NCI-H2107 (cell line): ENCODE results near the gene RPS6KA5.
A peak's percentile ranks its signal among the peaks of the same experiment; 100 is the strongest.

ENCODE experiments used
- DNase-seq: peaks from one replicate; lab custom pipeline; 2025; lab: John Stamatoyannopoulos, UW

RPS6KA5 gene

DNA sequence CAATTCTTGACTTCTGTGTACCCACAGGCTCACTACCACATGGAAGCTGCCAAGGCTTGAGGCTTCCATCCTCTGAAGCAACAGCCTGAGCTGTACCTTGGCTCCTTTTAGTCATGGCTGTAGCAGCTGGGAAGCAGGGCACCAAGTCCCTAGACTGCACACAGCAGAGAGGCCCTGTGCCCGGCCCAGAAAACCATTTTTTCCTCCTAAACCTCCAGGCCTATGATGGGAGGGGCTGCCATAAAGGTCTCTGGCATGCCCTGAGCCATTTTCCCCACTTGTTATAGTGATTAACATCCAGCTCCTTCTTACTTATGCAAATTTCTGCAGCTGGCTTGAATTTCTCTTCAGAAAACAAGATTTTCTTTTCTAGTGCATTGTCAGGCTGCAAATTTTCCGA is 121.8 kb downstream of the RPS6KA5 start:
- no peak for DNase-seq

DNA sequence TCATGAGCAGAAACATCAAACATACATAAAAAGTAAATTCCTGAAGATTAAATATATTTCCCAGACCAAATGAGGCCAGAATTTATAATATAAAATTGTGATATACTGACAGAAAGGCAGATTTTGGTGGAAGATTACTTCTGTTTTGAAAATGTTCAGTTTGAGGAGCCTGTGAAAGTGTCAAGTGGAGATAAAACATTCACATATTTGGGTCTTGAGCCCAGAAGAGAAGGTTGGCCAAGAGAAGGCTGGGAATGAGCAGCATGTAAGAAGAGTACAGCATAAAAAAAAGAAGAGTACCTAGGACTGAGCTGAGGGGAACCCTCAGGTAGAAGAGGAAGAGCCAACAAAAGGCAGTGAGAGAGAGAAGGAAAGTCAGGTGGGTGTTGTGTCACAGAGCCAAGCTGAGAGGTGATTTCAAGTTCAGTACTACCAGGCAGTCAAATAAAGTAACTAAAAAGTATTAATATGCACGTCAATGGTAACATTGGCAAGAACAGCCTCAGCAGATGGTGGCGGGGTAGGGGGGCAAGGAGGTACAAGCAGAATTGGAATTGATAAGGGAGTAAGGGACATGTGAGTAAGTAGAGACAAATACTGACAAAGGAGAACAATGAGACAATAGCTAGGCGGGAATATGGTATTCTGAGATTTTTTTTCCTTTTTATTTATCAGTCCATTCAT is 123.5 kb downstream of the RPS6KA5 start:
- DNase-seq, result no peak

DNA sequence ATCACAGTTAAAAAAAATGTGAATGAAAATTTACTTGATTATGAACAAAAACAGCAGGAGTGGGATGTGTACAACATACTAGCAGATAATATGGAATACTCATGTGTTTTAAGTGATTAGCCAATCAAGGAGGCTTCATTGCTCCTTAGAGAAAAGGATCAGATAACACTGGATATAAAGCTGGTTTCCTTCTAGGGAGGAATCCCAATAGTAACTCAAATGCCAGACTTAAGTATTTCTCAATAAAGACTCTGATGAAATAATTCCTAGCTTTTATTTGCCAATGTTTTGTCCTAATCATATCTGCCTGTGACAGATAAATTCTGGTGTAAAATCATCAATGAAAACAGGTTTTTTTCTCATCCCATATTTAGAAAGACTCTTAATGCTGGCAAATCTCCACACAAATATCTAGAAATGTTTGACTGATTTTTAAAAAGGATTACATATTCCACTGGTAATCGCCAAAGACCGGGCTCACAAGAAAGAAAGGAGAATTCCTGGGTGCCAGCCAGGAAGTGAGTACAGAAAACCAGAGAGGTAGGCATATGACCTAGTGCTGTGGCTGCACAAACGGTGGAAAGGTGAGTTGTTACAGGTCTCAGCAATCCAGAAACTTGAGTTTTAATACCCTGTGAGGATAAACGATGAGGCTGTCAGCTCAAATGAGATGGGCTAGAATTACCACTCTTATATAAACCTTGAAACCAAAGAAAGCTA is 135.7 kb downstream of the RPS6KA5 start:
- DNase-seq, result no peak

DNA sequence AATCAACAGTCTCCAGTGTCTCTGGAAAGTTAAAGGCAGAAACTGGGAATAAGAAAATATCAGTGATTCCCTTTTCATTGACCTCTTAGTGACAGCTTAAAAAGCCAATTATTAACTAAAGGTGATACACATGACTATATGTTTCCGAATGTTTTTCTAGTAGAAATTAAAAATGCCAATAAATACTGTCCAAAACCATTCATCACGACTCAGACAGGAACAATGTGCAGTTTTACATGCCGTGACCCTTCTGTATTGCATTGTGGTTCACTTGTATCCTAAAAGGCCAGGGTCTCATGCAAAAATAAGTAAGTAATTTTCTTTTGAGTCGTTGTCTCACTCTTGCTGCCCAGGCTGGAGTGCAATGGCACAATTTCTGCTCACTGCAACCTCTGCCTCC is 138.3 kb downstream of the RPS6KA5 start:
- DNase-seq, result no peak

DNA sequence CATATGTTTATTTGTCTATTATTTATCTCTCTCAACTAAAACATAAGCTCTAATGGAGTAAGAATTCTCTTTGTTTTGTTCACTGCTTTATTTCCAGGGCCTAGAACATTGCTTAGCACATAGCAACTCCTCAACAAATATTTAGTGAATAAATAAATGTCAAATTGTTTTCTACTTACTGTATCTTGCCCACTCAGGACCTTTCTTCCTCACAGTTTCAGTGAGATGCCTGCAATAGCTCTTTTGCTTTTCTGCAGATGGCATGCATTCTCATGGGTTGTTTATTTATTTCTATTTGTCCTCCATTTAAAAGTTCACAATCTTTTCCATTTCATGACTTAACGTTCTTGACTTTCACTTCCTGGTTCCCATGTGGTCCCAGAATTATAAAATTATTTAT is 149.3 kb downstream of the RPS6KA5 start:
- DNase-seq, result no peak

DNA sequence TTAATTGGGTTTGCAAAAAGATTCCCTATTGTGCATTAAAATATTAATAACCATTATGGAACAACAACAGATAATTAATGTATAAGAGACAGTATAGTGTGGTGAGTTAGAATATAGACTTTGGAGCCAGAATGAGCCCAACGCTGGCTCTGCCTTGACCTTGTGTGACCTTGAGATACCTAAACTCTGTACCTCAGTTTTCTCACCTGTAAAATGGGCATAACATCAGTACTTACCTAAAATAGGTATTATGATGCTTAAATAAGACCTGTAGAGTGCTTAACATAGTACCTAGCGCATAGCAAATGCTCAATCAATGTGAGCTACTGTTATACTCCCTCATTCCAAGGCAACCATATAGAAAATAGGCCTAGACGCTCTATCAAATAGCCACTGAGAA is 153.3 kb downstream of the RPS6KA5 start:
- DNase-seq, result no peak

DNA sequence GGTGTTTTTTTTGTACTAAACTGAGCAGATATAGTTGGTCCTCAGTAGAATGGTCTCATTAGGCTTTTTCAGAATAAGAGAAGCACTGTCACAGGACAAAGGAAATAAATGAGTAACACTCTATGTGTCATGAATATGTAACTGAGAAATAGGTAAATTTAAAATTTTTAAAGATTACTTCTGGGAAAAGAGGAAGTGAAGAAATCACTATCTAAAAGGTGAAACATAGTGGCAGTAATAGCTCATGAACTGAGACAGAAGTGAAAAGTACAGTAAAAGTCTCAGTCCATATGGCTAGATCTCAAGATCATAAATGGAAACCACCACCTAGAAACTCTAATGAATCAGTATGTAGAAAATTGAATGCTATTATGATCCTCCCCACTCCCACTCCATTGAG is 154.9 kb downstream of the RPS6KA5 start:
- DNase-seq, result no peak

DNA sequence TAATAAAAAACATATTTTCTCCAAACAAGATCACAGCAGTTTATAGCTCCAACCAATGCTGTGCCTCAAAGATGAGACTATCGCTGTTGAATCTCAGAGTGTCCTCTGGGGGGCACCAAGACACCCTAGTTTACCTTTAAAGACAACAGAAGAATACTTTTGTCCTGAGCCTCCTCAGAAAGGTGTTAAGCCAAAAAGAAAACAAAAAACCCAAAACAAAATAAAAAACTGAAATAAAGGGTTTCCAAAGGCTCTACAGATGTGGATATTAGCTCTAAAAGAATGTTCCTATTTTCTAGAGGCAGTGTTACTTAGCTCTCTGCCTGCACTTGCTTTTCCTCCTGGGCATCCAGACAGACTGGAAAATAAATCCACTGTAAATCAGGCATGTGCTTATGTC is 157.3 kb downstream of the RPS6KA5 start:
- peak; percentile 45 for DNase-seq

DNA sequence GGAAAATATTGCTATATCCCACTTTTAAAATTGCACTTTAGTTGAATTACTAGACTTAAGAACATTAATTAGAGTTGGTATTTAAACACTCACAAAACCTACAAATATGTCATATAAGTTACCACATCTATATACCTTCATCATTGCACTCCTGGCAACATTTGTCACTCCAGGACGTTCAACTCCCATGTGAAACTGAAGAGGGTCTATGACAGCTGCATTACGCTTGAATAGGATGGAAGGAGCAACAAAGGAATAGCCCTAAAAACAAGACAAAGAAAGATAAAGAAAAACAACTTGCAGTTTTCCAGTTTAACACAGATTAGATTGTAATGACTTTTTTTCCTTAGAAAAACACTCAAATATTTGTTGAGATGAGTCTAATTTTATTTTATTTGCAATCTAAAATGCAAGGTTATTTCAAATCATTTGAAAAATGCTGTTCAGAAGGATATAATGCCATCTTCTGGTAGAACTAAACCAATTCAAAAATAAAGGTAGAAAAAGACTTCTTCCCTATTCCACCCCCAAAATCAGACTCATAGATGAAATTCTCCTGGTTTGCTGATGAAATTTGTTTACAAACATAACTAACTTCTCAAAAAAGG is 159.9 kb downstream of the RPS6KA5 start:
- DNase-seq, result no peak

DNA sequence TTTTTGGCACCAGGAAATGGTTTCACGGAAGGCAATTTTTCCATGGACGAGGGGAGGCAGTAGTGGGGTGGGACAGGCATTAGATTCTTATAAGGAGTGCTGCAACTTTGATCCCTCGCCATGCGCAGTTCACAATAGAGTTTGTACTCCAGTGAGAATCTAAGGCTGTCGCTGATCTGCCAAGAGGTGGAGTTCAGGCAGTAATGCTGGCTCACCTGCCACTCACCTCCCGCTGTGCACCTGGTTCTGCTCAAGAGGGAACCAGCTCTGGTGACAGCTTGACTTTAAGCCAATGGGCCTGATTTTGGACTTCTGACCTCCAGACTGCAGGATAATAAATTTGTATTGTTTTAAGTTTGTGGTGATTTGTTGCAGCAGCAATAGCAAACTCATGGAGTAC is 163.4 kb downstream of the RPS6KA5 start:
- DNase-seq, result no peak

DNA sequence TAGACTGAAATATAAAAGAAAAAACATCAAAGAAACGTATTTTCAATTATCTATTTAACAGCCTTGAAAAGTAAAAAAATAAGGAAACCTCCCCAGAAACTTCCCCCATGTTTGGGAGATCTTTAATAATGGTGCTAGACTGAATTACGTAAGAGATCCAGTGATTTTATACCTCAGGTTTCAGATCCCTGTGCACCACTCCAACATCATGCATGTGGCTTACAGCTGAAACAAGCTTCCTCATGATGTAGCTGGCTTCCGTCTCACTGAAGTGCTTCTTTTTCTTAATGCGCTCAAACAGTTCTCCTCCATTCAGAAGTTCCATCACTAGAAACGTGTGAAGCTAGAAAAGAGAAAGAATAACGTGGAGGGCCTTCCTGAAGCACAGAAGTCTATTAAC is 166.2 kb downstream of the RPS6KA5 start:
- DNase-seq, result no peak

DNA sequence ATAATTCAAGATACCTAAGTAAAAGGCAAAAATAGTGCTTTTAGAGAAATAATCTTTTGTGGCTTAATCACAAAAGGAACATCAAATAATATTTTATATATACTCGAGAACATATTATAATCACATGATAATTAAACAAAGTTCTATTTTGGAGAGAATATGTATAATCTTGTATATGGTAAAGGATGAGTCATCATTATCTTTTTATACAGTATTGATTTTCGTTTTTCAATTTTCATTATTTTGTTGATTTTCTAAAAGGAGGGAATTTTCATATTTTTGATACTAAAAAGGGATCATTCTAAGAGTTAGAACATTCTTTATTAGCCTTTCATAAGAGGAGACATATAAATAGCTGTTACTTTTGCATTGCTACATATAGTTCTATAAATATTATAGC is 166.9 kb downstream of the RPS6KA5 start:
- DNase-seq, result no peak

DNA sequence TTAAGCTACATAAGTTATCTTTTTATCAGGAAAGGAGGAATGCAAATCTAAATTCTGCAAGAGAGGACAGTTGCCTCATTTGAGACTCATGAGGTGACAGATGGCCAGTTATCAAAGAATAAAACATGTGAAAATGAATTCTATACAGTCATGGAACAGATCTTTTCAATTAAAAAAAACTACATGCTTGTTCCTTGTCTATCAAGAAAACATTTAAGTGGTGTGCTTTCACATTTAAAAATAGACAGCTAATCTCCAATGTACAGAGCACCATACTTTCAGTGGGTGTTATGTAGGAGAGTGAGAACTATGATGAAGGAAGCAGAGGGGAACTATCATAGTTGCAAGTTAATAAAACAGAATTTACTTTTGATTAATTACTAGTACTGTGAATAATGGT is 167.5 kb downstream of the RPS6KA5 start:
- no peak for DNase-seq

DNA sequence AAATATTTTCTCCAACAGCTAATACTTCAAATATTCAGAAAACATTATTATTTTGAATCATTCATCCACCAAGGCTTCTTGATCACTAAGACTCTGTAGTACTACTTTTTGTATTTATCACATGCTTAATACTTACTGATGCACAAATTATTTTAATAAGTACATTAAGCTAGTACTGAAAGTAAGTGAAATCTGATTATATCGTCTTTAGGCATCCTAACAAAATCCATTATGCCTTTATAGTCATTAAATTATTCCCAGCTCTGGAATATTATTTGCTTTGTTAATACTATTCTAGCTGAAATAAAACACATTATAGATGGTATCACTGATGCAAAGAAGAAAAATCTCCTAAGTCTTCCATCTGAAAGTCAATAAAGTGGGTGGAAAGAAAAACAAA is 169.1 kb downstream of the RPS6KA5 start:
- DNase-seq, result no peak

DNA sequence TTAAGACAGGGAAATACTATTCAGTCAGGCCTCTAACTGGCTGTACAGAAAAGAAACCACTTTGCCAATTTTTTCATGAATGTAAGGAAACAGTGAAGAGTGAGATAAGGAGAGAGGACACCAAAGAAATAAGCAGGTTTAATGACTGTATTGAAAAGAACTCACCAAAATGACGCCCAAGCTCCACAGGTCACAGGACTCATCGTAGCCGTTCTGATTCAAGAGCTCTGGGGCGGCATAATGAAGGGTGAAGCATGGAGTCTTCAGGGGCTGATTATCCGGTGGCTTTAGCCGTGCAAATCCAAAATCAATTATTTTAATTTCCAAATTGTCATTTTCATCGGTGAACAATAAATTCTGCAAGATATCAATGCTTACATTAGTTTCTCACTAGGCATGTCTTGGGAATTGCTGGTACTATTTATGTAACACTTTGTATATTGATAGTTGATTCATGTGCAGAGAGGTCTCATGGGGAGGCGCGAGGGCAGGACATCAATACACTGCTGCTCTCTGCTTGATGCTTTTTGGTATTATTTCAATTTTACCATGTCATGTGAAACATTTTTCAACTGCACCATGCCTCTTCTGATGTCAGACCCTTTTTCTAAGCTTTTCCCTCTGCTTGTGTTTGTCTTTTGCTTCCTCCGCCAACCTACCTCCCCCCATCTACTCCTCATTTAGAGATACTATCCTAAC is 170.0 kb downstream of the RPS6KA5 start:
- no peak for DNase-seq

DNA sequence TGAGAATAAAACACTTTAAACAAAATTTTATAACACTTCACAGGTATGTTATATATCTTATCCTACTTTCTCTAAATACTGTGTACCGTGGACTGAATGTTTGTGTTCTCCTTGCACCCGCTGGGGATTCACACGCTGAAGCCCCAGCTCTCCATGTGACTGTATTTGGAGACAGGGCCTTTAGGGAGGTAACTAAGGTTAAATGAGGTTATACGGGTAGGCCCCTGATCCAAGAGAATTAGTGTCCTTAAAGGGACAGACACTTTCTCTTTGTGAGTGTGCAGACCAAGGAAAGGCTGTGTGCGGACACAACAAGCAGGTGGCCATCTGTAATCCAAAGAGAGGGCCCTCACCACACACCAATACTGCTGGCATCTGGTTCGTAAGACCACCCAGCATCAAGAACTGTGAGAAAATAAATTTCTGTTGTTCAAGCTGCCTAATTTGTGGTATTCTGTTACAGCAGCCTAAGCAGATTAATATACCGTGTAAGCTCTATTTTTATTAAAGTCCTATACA is 174.1 kb downstream of the RPS6KA5 start:
- DNase-seq, result no peak

DNA sequence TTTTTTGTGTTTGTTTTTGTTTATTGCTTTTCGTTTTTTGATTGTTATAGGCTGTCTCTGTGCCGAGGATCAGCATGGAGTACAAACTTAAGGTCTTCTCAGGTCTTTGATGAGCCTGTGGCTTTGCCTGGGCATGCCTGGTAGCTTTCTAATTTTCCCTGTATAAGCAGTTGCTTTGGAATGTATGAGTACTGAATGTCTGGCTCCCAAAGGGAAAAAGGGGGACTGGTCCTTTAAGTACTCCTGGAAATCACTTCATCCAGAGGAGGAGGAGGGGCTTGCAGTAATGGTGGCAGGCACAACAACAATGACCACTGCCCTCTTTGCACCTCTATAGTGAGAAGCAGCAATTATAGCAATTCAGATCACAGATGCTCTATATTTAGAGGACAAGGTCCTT is 176.7 kb downstream of the RPS6KA5 start:
- DNase-seq, result no peak

DNA sequence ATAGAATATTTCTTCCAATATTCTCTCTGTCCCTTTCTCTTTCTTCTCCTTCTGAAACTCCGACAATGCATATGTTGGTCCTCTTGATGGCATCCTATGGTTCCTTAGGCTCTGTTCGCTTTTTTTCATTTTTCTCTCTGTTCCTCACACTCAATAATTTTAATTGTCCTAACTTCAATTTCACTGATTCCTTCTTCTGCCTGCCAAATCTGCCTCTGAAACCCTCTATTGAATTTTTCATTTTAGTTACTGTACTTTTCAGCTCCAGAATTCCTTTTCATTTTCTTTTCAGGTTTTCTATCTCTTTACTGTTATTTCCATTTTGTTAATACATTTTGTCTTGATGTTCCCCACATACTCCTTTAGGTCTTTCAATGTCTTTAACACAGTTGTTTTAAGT is 177.2 kb downstream of the RPS6KA5 start:
- DNase-seq, result no peak

DNA sequence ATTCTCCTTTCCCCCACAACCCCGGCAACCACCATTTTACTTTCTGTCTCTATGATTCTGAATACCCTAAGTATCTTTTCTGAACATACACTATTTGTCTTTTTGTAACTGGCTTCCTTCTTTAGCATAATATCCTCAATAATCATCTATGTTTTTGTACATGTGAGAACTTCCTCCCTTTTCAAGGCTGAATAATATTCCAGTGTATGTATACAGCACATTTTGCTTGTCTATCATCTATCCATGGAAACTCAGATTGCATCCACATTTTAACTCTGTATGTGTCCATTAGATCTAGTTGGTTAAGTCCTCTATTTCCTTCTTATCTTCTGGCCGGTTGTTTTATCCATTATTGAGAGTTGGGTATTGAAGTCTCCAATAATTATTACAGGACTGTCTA is 180.2 kb downstream of the RPS6KA5 start:
- DNase-seq, result no peak

DNA sequence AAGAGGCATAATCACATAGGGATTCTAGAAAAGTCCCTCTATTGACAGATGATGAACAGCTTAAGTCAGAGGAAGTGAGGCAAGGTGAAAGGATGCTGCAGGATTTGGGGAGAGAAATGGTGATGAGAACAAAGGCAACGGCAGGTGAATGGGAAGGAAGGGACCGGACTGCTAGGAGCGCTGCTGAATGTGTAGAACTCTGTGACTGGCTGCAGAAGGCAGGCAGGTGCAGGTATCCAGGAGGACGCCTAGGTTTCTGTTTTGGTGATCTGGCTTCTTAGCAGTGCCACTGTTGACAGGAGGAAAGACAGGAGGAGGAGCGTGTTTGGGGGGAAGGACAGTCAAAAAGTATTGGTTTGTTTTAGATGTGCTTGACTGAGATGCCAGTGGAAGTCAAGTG is 185.8 kb downstream of the RPS6KA5 start:
- DNase-seq, result no peak

DNA sequence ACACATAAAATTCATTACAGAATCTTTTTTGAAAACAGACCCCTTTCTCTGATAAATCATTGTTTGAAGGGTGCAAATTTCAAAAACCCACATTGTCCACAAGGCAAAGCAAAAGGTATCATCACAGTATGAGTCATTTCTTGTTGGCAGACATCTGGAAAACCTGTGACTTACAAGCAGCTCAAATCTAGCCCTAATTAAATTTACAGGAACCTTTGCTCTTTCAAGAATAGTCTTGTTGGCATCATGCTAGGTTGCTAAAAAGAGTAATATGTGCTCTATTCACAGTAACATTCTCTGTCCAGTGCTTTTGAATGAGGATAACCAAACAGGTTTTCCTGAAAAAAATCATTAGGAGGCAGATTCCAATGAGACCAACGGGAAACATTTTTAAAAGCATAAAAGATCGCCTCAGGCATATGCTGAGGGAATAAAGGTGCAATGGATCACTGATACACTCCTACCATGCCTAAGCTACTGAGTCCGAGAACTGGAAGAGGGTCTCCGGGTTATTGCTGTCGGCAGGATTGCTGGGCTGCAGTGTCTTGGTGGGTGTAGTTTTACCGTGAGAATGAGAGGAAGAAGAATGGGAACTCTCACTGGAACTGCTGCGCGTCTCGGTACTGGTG is 188.7 kb downstream of the RPS6KA5 start:
- DNase-seq, result no peak

DNA sequence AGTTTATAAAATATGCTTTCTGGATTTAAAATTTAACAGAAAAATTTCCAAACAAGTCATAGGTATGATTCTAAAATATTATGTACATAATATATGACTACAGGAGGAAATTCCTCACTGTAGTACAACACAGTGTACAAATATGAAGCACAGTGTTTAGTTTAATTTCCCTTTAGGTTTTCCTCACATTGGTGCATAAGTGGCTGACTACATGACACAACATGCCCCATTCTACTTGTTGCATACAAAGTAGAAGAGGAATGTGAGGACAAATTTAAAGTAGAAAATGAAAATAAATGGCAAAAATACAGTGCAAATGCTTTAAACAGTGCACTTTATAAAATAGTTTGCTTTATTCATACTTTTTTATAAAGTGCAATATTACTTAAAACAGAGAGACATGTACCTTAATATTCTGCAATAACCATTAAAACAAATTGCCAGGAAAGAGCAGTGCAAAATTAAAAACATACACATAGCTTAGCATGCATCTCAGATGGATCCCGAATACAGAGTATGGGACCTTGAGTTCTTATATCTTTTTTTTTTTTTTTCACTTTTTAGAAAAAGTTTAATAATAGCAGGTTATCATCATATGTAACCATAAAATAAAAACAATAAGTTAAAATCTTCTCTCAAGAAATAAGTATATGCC is 189.4 kb downstream of the RPS6KA5 start:
- no peak for DNase-seq
